ENCODE data around the gene EFS. TPM values are rescaled to one million over a fixed set of nuclear protein-coding genes. Genes with fewer than 3 reads are reported as not detected.
"Not testable (repeated sequence)": the region's sequence is repeated elsewhere in the genome, so short reads cannot be mapped to it uniquely, and the experiment has no call there.

Gene EFS
- total RNA-seq, 1 donor from 2014 or later = 29.6 TPM

- H3K27ac Mint-ChIP-seq (ENCODE audit: unreplicated experiment) = no peak overlapping the region
- no peak for DNase-seq (ENCODE audit: low spot score)
- peaks cover 47% of the 10 kb centered on the region for H3K27me3 Mint-ChIP-seq (ENCODE audit: low read depth)
- no peak for TF ChIP-seq CTCF (IDR thresholded peaks at IDR 0.05)
- H3K4me3 Mint-ChIP-seq (ENCODE audit: unreplicated experiment) = no peak overlapping the region
- H3K36me3 Mint-ChIP-seq (ENCODE audit: low read depth) = no peaks in the 10 kb centered on the region
- H3K9me3 Mint-ChIP-seq (ENCODE audit: low read depth) = no peaks in the 10 kb centered on the region
- H3K4me1 Mint-ChIP-seq (ENCODE audit: low read depth) = no peaks in the 10 kb centered on the region
These were observed 24.4 kb upstream of the EFS start for GRCh38 chr14:23389396-23389795.

GRCh38 chr14:23388996-23389395 is 24.0 kb upstream of the EFS start:
- H3K4me1 Mint-ChIP-seq (ENCODE audit: low read depth) = no peaks in the 10 kb centered on the region
- no peak for DNase-seq (ENCODE audit: low spot score)
- no peaks in the 10 kb centered on the region for H3K36me3 Mint-ChIP-seq (ENCODE audit: low read depth)
- no peak overlapping the region for H3K4me3 Mint-ChIP-seq (ENCODE audit: unreplicated experiment)
- TF ChIP-seq CTCF (IDR thresholded peaks at IDR 0.05) = no peak
- H3K27me3 Mint-ChIP-seq (ENCODE audit: low read depth) = peaks cover 50% of the 10 kb centered on the region
- no peak overlapping the region for H3K27ac Mint-ChIP-seq (ENCODE audit: unreplicated experiment)
- H3K9me3 Mint-ChIP-seq (ENCODE audit: low read depth) = no peaks in the 10 kb centered on the region

GRCh38 chr14:23387916-23388882 is 23.2 kb upstream of the EFS start:
- H3K36me3 Mint-ChIP-seq (ENCODE audit: low read depth) = no peaks in the 10 kb centered on the region
- no peak overlapping the region for H3K27ac Mint-ChIP-seq (ENCODE audit: unreplicated experiment)
- H3K9me3 Mint-ChIP-seq (ENCODE audit: low read depth) = no peaks in the 10 kb centered on the region
- peaks cover 50% of the 10 kb centered on the region for H3K27me3 Mint-ChIP-seq (ENCODE audit: low read depth)
- DNase-seq (ENCODE audit: low spot score) = no peak
- H3K4me1 Mint-ChIP-seq (ENCODE audit: low read depth) = no peaks in the 10 kb centered on the region
- no peak for TF ChIP-seq CTCF (IDR thresholded peaks at IDR 0.05)
- no peak overlapping the region for H3K4me3 Mint-ChIP-seq (ENCODE audit: unreplicated experiment)

GRCh38 chr14:23386999-23387398 is 22.0 kb upstream of the EFS start:
- Mint-ChIP-seq H3K27ac (ENCODE audit: unreplicated experiment) (no peak overlapping the region), H3K36me3 (ENCODE audit: low read depth) (no peaks in the 10 kb centered on the region), H3K27me3 (ENCODE audit: low read depth) (peaks cover 54% of the 10 kb centered on the region), H3K4me1 (ENCODE audit: low read depth) (no peaks in the 10 kb centered on the region), H3K9me3 (ENCODE audit: low read depth) (no peaks in the 10 kb centered on the region), H3K4me3 (ENCODE audit: unreplicated experiment) (no peak overlapping the region)
- no peak for TF ChIP-seq CTCF (IDR thresholded peaks at IDR 0.05)
- DNase-seq (ENCODE audit: low spot score) = no peak

- not testable (repeated sequence) for H3K9me3 Mint-ChIP-seq (ENCODE audit: low read depth); DNase-seq (ENCODE audit: low spot score); H3K36me3 Mint-ChIP-seq (ENCODE audit: low read depth); H3K27ac Mint-ChIP-seq (ENCODE audit: unreplicated experiment); H3K4me1 Mint-ChIP-seq (ENCODE audit: low read depth); H3K4me3 Mint-ChIP-seq (ENCODE audit: unreplicated experiment)
- H3K27me3 Mint-ChIP-seq (ENCODE audit: low read depth) = peaks cover 58% of the 10 kb centered on the region
These were observed 21.3 kb upstream of the EFS start for GRCh38 chr14:23386266-23386657.
